B cell (primary cell): ENCODE results near the gene ADIPOR1.

ENCODE experiments used
- CTCF ChIP-seq: fragments of 200-600 bp; IDR thresholded peaks from one replicate; pipeline ENCODE4 v1.8.0; 2022; ENCODE audit warnings: antibody characterized with exemption, mild to moderate bottlenecking
- EZH2 ChIP-seq: IDR thresholded peaks from 2 replicates; pipeline ENCODE4 v1.6.1; 2012; ENCODE audit warnings: borderline replicate concordance, low read depth, mild to moderate bottlenecking, moderate library complexity, low read length; ENCODE audit not compliant: insufficient read depth, poor library complexity, severe bottlenecking

GRCh38 chr1:202964791-202965410 is 6.8 kb upstream of the ADIPOR1 start:
- TF ChIP-seq CTCF: no peak
- TF ChIP-seq EZH2: no peak
